ENCODE measurements around the gene H2AZ2. TPM values are rescaled to one million over a fixed set of nuclear protein-coding genes. Genes with fewer than 3 reads are reported as not detected.
"Not testable (repeated sequence)": the region's sequence is repeated elsewhere in the genome, so short reads cannot be mapped to it uniquely, and the experiment has no call there.

The H2AZ2 gene
- polyA plus RNA-seq, 10 donors: 128 to 176 (median 139) TPM

DNA sequence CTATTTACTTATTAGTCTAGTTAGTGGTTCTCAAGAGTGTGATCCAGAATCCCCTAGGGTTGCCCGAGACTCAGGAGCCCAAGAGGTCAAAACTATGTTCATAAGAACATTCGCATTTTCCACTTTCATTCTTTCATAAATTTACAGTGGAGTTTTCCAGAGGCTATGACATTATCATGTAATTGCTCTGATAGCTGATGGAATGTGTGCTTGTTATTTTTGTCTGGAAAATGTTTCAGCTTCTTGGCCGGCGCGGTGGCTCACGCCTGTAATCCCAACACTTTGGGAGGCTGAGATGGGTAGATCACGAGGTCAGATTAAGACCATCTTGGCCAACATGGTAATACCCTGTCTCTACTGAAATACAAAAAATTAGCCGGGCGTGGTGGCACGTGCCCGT lies 27.4 kb upstream of the H2AZ2 start:
- no peak for DNase-seq

DNA sequence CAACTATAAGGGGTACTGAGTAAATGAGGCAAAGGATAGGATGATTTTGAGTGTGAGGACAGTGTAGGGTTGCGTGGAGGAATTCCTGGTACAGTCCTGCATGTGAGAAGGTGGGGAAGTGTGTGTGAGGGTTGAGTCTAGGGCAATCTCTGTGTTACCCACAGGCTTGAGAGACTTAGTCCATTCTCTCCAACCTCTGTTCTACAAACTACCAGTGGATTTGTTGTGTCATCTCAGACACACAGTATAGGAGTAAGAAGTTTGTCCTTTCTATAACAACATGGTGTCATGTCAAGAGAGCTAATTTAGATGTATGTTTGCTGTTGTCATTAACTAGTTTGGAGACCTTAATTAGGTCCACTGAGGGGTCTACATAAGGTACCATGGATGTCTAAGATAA lies 24.9 kb upstream of the H2AZ2 start:
- DNase-seq: no peak

DNA sequence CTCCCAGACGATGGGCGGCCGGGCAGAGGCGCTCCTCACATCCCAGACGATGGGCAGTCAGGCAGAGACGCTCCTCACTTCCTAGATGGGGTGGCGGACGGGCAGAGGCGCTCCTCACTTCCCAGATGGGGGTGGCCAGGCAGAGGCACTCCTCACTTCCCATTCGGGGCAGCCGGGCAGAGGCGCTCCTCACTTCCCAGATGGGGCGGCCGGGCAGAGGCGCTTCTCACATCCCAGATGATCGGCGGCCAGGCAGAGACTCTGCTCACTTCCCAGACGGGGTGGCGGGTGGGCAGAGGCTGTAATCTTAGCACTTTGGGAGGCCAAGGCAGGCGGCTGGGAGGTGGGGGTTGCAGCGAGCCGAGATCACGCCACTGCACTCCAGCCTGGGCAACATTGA lies 24.0 kb upstream of the H2AZ2 start:
- DNase-seq: not testable (repeated sequence)

DNA sequence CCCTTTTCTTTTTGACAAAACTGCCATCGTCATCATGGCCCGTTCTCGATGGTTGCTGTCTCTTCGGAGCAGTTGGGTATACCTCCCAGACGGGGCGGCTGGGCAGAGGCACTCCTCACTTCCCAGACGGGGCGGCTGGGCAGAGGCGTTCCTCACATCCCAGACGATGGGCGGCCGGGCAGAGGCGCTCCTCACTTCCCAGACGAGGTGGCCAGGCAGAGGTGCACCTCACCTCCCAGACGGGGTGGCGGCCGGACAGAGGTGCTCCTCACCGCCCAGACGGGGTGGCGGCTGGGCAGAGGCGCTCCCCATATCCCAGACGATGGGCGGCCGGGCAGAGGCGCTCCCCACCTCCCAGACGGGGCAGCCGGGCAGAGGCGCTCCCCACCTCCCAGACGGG lies 22.9 kb upstream of the H2AZ2 start:
- DNase-seq: not testable (repeated sequence)

DNA sequence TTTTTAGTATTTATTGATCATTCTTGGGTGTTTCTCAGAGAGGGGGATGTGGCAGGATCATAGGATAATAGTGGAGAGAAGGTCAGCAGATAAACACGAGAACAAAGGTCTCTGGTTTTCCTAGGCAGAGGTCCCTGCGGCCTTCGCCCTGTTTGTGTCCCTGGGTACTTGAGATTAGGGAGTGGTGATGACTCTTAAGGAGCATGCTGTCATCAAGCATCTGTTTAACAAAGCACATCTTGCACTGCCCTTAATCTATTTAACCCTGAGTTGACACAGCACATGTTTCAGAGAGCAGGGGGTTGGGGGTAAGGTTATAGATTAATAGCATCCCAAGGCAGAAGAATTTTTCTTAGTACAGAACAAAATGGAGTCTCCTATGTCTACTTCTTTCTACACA lies 22.4 kb upstream of the H2AZ2 start:
- not testable (repeated sequence) for DNase-seq

DNA sequence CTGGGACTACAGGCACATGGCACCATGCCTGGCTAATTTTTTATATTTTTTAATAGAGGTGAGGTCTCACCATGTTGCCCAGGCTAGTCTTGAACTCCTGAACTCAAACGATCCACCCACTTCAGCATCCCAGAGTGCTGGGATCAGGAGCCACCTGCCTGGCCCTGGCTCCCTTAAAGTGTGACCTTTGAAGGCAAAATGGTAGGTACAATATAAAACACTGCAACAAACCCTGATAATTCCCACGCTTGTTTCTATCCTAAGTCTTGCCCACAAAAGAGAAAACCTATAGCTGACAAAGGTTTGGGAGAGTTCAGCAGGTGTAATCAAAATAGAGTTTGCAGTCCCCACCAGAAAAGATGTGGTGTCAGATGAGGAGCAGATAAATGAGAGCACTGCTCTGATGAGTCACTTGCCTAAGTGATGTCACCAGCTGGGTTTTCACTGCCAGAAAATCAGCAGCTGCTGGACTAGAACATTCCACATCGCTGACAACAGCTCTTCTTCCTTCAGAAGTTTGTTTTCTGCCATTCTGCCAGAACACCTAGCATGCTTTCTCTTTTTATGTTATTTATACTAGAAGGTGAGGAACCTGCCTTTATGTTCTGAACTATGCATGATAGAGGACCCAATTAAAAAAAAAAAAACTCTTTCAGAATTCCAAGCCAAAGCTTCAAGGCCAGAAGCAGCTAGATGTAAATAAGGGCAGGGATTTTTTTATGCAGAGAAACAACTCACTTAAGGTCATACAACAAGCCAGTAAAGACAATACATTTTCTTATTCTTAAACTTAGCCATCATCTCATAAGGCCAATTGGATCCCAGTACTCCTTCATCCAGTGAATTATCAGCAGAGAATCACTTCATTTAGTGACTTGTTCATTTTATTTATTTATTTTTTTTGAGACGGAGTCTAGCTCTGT lies 19.4 kb upstream of the H2AZ2 start:
- peak; percentile 51 to 73 (median 54) for DNase-seq

DNA sequence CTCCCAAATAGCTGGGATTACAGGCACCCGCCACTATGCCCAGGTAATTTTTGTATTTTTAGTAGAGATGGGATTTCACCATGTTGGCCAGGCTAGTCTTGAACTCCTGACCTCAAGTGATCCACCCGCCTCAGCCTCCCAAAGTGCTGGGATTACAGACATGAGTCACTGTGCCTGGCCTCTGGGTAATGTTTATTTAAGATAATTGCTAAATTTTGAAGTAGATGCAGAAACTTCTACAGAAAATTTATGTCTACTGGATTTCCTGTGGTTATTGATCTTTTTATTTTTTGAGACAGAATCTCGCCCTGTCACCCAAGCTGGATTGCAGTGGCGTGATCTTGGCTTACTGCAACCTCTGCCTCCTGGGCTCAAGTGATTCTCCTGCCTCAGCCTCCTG lies 14.1 kb upstream of the H2AZ2 start:
- not testable (repeated sequence) for DNase-seq

DNA sequence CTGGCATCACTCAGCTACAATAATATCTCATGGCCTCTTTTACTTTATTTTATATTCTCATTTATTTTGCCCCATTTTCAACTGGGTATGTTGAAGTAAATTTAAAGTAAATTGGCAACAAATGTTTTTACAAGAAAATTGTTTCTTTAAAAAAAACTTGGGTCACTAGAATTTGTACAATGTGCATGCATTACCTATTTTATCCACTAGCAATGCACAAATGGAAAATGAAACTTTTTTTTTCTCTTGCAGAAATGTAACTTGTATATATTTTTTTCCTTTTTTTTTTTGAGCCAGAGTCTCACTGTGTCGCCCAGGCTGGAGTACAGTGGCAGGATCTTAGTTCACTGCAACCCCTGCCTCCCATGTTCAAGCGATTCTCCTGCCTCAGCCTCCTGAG lies 10.3 kb upstream of the H2AZ2 start:
- DNase-seq: no peak

DNA sequence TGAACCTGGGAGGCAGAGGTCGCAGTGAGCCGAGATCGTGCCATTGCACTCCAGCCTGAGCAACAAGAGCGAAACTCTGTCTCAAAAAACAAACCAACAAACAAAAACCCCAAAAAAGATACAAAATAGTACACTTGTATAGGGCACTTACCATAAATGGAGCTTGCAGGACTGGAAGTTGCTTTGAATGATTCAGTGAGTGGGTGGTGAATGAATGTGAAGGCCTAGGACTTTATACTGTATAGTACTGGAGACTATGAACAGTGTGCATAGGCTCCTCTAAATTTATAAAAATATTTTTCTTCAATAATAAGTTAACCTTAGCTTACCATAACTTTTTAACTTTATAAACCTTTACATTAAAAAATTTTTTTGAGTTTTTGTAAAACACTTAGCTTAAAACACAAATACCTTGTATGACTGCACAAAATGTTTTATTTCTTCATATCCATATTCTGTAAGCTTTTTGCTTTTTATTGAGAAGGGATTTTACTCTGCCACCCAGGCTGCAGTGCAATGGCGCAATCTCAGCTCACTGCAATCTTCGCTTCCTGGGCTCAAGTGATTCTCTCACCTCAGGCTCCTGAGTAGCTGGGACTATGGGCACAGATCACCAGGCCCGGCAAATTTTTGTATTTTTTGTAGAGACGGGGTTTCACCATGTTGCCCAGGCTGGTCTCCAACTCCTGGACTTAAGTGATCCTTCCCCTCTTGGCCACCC lies 6.9 kb upstream of the H2AZ2 start:
- DNase-seq: no peak

DNA sequence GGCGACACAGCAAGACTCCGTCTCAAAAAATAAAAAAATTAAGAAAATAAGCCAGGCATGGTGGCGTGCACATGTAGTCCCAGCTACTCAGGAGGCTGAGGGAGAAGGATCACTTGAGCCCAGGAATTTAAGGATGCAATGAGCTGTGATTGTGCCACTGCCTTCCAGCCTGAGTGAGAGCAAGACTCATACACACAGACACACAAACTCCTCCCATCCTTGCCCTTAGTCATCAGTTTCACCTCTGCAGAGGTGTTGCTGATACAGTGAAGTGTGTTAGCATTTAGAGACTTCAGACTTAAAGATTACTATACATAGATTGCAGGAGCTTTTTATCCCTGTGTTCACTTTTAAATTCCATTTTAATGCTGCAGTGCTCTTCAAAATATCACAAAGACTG lies 5.5 kb upstream of the H2AZ2 start:
- no peak for DNase-seq

DNA sequence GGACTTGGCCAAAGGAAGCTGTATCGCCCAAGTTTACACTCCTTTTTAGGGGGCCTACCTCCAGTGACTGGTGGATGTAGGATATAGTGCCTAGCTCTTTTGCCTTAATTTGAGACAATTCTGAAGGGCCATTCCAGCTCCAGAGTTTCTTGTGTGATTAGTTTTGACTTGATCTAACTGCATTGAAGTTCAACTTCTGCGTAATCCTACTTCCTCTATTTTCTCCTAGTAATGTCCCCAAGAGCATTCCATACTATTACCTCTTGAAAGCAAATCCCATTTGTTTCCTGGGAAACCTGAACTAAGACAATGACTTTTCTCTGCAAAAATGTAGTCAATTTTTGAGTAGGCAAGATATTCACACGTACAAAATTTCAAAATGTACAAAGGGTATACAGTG lies 4.7 kb upstream of the H2AZ2 start:
- DNase-seq: no peak

DNA sequence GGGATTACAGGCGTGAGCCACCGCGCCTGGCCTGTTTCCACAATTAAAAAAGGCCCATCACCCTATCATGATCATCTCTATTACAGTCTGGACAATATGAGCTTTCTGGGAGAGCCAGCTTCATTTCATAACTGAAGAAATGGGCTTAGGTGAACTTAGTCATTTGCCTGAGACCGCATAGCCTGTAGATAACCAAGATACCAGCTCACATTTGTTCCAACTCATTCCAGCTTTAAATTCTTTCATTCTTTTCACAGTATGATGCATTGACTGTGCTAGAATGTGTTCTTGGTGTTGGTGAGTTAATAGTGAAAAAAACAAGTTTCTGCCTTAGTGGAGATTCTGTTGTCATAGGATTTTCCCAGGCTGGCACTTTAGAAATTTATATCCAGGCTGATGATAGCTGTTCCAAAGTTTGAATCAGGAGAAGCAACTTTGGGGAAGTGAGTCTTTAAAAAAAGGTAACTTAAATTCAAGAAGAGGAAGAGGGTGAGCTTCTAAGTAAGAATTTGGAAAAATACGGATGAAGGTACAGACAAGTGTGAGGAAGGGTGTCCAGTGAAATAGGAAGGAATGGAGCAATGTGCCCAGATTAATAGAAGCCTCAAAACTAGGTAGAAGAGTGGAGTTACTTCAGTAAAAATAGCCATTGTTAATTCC lies 2.1 kb upstream of the H2AZ2 start:
- no peak for DNase-seq

DNA sequence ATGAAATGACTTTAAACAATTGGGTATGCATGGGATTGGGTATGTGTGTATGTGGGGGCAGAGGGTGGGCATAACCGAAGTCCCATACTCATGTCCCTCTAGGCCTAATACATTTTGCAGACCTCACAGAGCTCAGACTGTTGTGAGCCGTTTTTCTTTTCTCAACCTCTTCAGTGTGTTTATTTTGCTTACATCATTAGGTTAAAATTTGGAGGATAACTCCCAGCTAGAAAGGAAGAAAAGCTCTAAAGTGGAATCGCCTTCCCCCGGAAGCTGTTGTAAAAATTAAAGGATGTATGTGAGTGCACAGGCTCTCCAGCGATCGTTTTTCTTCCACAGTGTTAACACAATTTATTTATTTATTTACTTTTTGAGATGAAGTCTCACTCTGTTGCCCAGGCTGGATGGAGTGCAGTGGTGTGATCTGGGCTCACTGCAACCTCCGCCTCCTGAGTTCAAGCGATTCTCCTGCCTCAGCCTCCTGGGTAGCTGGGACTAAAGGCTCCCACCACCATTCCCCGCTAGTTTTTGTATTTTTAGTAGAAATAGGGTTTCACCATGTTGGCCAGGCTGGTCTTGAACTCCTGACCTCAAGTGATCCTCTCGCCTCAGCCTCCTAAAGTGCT lies 1.5 kb upstream of the H2AZ2 start:
- DNase-seq: no peak

DNA sequence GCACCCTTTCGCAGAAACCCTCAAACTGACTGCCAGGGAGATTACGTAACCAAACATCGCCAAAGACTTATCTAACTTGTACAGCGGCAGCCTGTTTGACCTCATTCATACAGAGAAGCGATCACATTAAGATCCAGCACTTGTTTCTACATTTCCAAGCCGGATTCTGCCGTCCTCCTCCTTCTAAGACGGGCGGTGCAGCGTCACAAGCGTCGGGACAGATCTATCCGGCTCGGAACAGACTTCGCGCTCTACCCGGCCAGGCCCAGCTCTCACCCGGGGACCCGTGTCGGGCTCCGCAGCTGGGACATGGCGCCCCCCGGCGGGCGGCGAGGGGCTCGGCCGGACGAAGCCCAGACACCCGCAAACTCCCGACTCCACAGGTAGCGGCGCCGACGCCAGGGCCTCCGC lies 373 bp downstream of the H2AZ2 start:
- DNase-seq: peak; percentile 88 to 97 (median 94)

DNA sequence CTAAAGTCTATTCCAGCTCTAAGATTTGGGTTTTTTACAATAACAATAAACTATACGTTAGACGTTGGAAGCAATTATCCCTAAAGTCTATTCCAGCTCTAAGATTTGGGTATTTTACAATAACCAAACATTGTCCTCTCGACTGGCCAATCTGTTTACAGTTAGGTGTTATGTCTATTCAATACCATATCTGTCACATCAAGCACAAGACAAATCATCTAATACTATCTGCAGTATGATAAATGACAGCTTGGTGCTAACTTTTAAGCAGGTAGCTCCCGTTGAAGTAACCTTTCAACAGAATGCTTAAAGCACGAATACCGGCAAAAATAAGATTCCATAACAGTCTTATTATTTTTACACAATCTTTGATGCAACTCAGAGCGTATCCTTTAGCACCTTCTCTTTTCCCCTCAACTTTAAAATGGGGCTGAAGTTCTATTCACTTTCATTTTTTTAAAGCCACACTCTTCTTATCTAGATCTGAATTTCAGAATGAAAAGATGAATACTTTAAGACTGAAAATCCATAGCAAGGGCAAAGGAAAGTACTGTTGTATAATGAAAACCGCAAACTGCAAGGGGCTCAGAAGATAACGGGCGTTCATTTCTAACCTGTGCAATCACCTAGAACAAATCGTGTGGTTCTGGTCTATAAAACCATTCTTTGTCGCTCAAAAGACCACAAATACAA lies 925 bp downstream of the H2AZ2 start:
- DNase-seq: no peak

DNA sequence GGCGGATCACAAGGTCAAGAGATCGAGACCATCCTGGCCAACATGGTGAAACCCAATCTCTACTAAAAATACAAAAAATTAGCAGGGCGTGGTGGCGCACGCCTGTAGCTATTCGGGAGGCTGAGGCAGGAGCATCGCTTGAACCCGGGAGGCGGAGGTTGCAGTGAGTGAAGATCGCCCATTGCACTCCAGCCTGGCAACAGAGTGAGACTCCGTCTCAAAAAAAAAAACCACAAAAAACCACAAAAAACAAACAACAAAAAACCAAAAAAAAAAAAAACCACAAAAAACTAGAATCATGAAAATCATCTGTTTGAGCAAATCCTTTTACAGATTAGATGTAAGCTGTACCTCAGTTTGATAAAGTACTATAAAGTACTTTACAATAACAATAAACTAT lies 1.5 kb downstream of the H2AZ2 start:
- not testable (repeated sequence) for DNase-seq

DNA sequence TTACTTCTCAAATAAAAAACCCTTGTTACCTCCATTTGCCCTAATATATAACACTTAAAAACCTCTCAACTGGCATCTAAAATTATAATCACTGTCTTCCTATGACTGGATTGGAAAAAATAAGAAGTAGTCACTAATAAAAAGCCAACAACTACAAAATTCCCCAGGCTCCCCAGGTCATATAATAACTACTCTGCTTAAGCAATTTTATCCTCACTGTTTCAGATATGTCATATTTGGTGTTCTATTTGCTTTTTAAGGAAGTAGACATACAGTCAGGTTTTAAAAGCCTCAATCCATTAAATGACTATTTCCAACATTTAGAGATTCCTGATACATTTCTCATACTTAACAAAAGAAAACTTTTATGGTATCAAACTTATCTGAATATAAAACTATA lies 2.4 kb downstream of the H2AZ2 start:
- no peak for DNase-seq

DNA sequence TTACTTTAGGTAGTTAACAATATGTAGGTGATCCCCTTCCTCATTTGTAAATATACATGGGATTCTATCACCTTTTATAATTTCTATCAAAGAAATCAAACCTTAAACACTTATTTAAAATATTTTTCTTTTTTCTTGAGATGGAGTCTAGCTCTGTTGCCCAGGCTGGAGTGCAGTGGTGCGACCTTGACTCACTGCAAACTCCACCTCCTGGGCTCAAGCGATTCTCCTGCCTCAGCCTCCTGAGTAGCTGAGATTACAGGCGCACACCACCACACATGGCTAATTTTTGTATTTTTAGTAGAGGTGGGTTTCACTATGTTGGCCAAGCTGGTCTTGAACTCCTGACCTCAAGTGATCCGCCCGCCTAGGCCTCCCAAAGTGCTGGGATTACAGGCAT lies 4.4 kb downstream of the H2AZ2 start:
- DNase-seq: not testable (repeated sequence)

DNA sequence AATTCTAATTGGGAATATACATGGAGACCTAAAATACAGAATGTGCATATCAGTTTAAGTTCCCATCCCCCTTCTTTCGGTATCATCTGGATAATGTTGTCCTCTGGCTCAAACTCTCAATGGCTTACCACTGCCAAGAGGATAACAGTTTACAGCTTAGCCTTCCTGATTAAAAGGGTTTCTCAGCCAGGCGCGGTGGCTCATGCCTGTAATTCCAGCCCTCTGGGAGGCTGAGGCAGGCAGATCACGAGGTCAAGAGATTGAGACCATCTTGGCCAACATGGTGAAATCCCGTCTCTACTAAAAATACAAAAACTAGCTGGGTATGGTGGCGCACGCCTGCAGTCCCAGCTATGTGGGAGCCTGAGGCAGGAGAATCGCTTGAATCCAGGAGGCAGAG lies 5.2 kb downstream of the H2AZ2 start:
- not testable (repeated sequence) for DNase-seq

DNA sequence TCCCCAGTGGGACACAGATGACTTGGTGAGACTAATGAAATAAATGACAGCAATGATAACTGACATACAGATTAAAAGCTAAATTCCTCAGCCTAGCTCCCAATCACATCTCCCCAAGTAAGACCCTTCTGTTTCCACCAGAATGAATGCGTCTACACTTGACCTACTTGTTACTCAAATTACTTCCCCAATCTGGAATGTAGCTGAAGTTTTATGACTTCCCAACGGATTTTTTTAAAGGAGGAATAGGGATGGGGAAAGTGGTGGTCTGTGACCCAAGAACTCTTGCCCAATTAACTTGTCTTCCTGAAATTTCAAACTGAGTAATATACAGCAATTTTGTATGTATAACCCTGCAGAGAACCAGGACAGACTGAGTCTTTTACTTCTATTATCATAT lies 9.1 kb downstream of the H2AZ2 start:
- DNase-seq: no peak

DNA sequence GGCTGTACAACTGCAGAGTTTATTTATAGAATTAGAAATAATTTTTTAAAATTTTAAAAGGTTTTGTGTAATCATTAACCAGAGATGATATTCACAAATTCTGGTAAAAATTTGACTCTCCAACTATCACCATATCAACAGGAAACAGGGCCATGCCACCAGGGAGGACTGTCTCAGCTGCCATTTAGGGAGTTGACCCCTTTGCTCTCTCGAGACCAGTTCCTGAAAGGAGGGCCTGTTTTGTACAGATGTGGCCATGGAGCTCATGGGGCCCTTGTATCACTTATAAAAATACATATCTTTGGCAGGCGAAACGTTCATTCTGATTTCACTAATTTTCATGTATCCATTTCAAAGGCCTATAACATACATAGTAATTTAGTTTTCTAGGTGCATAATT lies 20.3 kb downstream of the H2AZ2 start:
- DNase-seq: no peak

Data from muscle of back (tissue), 11 donors.